K562 (cell line): ENCODE results near the gene EGFL6.

Experiments
- CTCF ChIP-seq, 3 experiments: IDR thresholded peaks in 2 of 3; conservative IDR thresholded peaks in 1 of 3; 2 replicates each; pipeline ENCODE4 v1.5.1; 2011 to 2012; ENCODE audit warnings: low read length in 3 of 3, mild to moderate bottlenecking in 3 of 3, control low read depth in 2 of 3, improper control_type of control experiment in 1 of 3, inconsistent platforms in 1 of 3, low read depth in 1 of 3, mixed read lengths in 1 of 3, moderate library complexity in 1 of 3; ENCODE audit not compliant: insufficient read depth in 2 of 3
- ERF ChIP-seq: fragments of 450-650 bp; formaldehyde crosslinking; IDR thresholded peaks from 2 replicates; pipeline ENCODE4 v1.4.0; 2020; ENCODE audit warnings: mild to moderate bottlenecking, mixed read lengths
- FOXJ3 ChIP-seq: sonication (generic); formaldehyde crosslinking; IDR thresholded peaks from 2 replicates; pipeline ENCODE4 v1.4.0; 2020; ENCODE audit warnings: mild to moderate bottlenecking, missing genetic modification reagents
- REST ChIP-seq, 2 experiments: fragments of 450-650 bp; formaldehyde crosslinking in 1 of 2; IDR thresholded peaks; 2 replicates each; pipeline versions ENCODE4 v1.4.0 to v1.6.1; 2014 to 2020; ENCODE audit warnings: mild to moderate bottlenecking in 2 of 2, borderline replicate concordance in 1 of 2, low read depth in 1 of 2
- SETDB1 ChIP-seq: IDR thresholded peaks from one replicate; pipeline ENCODE4 v1.6.1; 2012; ENCODE audit warnings: low read length, control low read depth, inconsistent platforms
- SIN3A ChIP-seq, 2 experiments: fragments of 150-350 bp in 1 of 2; IDR thresholded peaks; 2 replicates each; pipeline ENCODE4 v1.6.1; 2011 to 2016; ENCODE audit warnings: borderline replicate concordance in 2 of 2, low read depth in 2 of 2, low read length in 2 of 2, mild to moderate bottlenecking in 2 of 2, moderate library complexity in 2 of 2; ENCODE audit not compliant: control insufficient read depth in 1 of 2
- SIX5 ChIP-seq, 2 experiments: IDR thresholded peaks; 2 replicates each; pipeline ENCODE4 v1.6.1; 2011; ENCODE audit warnings: low read length in 2 of 2, borderline replicate concordance in 1 of 2, low read depth in 1 of 2, mild to moderate bottlenecking in 1 of 2, moderate library complexity in 1 of 2; ENCODE audit not compliant: insufficient read depth in 1 of 2
- SP2 ChIP-seq: IDR thresholded peaks from 2 replicates; pipeline ENCODE4 v1.6.1; 2011; ENCODE audit warnings: mild to moderate bottlenecking, low read depth, low read length, moderate library complexity; ENCODE audit not compliant: poor library complexity, severe bottlenecking; ENCODE audit errors: extremely low read depth
- ZNF121 ChIP-seq: sonication (generic); formaldehyde crosslinking; conservative IDR thresholded peaks from 2 replicates; pipeline ENCODE4 v1.8.0; 2022; ENCODE audit warnings: missing genetic modification reagents
- ZNF175 ChIP-seq: fragments of 200-800 bp; sonication (Bioruptor generic); IDR thresholded peaks from 2 replicates; pipeline ENCODE4 v1.6.1; 2016; ENCODE audit warnings: low read depth, mild to moderate bottlenecking, missing genetic modification characterization, missing compliant biosample characterization
- ZNF224 ChIP-seq: sonication (generic); formaldehyde crosslinking; IDR thresholded peaks from 2 replicates; pipeline ENCODE4 v1.8.0; 2022; ENCODE audit warnings: mild to moderate bottlenecking, missing genetic modification reagents
- ZZZ3 ChIP-seq: fragments of 450-650 bp; IDR thresholded peaks from 2 replicates; pipeline ENCODE4 v1.6.1; 2016; ENCODE audit warnings: antibody characterized with exemption, mild to moderate bottlenecking, moderate library complexity

- TF ChIP-seq ZNF121 (CRISPR knock-in tag): no peak
- TF ChIP-seq SP2: no peak
- no peak for TF ChIP-seq CTCF (IDR thresholded peaks at IDR 0.05 in 2 of 3, conservative IDR thresholded peaks at IDR 0.05 in 1 of 3; ENCODE audit: insufficient read depth in 2 of 3, low read depth in 1 of 3, low read length in 3 of 3)
- no peak for TF ChIP-seq FOXJ3 (CRISPR knock-in tag)
- no peak for TF ChIP-seq SIX5 (IDR thresholded peaks at IDR 0.05; ENCODE audit: borderline replicate concordance in 1 of 2, insufficient read depth in 1 of 2, low read depth in 1 of 2, low read length in 2 of 2)
- no peak for TF ChIP-seq REST (IDR thresholded peaks at IDR 0.05; ENCODE audit: borderline replicate concordance)
- TF ChIP-seq REST (CRISPR knock-in tag; IDR thresholded peaks at IDR 0.05; ENCODE audit: low read depth): no peak
- no peak for TF ChIP-seq SIN3A (IDR thresholded peaks at IDR 0.05; ENCODE audit: borderline replicate concordance in 2 of 2, control insufficient read depth in 1 of 2, low read depth in 2 of 2, low read length in 2 of 2)
- TF ChIP-seq SETDB1: no peak
- no peak for TF ChIP-seq ZNF175 (CRISPR knock-in tag)
- no peak for TF ChIP-seq ERF (CRISPR knock-in tag)
- no peak for TF ChIP-seq ZNF224 (CRISPR knock-in tag)
- TF ChIP-seq ZZZ3: no peak
Measured at GRCh38 chrX:13667919-13668318, 98.5 kb downstream of the EGFL6 start.
